HG02852 (cell line): ENCODE data around the gene PHIP.
"Not testable (repeated sequence)": the region's sequence is repeated elsewhere in the genome, so short reads cannot be mapped to it uniquely, and the experiment has no call there.

ENCODE experiments used
- ATAC-seq: cut with Tn5 transposase; IDR thresholded peaks from one replicate; pipeline ENCODE4 v1.9.1; 2021; ENCODE audit warnings: mild to moderate bottlenecking, moderate library complexity; ENCODE audit not compliant: unreplicated experiment

Gene PHIP

DNA sequence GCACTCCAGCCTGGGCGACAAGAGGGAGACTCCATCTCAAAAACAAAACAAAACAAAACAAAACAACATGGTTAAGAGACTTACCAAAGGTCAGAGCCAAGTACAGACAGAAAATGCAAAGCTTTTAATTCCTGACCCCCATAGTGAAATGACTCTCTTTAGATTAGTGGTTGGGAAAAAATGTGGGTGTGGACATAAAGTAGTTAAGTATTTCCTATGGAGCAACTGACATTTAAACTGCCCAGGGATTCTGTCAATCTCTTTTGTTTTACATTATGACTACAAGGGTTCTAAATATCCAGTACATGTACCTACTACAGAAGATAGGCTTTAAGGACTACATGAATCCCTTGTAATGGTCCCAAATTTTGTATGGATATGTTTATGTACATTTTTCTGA, 135.6 kb downstream of the PHIP start:
- ATAC-seq: no peak

DNA sequence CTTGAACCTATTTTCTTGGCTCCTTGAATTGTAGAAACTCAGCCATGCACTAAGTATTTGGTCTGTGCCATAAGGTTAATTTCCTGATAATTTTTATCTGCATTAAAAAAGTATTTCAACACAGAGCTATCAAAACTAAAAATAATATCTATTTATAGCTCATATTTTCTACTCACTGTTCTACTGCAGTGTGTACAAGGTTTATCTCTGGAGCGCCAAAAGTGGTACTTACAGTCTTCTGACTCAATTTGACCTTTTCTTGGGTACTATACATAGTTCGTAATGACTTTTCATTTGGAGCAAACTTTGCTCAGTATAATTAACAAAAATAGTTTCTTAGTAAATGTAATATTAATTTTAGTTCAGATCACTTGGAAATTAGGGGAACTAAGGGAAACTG, 141.5 kb downstream of the PHIP start:
- ATAC-seq: no peak

DNA sequence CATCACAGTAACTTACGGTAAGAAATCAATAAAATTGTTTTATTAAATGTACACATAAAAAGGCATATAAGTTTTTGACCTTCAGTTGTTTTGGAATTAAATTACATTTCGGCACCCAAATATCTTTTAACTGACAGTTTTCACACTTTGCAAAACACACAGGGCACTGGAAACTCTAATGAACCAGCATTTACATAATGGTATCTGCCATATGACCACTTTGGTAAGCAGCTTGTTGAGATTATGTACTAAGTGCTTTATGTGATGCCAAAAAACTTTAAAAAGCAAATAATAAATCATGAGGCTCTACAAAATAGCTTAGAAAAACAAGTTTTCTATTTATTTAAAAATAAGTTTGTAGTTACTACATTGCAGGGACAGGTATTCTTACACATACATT, 142.5 kb downstream of the PHIP start:
- ATAC-seq: no peak

DNA sequence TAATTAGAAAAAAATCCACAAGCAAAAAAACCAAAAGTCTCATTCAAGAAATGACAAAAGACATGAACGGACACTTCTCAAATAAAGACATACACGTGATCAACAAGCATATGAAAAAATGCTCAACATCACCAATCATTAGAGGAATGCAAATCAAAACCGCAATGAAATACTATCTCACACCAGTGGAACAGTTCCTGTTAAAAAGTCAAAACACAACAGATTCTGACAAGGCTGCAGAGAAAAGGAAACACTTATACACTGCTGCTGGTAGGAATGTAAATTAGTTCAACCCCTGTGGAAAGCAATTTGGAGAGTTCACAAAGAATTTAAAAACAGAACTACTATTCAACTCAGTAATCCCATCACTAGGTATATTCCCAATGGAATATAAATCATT, 152.7 kb downstream of the PHIP start:
- no peak for ATAC-seq

DNA sequence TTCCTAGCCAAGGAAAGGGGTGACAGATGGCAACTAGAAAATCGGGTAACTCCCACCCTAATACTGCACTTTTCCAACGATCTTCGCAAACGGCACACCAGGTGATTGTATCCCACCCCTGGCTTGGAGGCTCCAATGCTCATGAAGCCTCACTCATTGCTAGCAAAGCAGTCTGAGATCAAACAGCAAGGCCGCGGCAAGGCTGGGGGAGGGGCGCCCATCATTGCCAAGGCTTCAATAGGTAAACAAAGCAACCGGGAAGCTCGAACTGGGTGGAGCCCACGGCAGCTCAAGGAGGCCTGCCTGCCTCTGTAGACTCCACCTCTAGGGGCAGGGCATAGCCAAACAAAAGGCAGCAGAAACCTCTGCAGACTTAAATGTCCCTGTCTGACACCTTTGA, 156.9 kb downstream of the PHIP start:
- not testable (repeated sequence) for ATAC-seq

DNA sequence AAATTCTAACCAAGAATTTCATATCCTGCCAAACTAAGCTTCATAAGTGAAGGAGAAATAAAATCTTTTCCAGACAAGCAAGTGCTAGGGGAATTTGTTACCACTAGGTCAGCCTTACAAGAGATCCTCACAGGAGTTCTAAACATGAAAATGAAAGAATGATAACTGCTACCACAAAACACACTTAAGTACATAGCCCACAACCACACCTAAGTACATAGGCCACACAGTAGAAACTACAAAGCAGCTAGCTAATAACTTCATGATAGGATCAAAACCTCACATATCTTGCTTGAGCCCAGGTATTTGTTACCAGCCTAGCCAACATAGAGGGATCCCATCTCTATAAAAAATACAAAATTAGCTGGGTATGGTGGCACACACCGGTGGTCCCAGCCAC, 160.3 kb downstream of the PHIP start:
- peak; percentile 47 for ATAC-seq

DNA sequence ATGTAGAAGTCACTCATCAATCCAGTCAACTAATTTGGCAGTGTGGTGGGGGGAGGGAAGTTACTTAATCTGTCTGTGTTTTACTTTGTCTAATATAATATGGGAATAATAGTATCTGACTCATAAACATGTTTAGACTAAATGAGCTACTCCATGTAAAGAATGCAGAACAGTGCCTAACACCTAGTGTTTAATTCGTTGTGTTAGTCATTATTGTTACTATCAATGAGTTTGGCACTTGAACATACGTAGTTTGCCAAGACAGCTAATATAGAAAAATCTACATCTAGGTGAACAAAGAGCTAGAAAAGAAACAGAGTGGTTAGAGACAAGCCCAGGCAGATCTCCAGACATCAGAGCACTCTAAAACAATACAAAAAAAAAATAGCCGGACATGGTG, 161.6 kb downstream of the PHIP start:
- ATAC-seq: no peak

DNA sequence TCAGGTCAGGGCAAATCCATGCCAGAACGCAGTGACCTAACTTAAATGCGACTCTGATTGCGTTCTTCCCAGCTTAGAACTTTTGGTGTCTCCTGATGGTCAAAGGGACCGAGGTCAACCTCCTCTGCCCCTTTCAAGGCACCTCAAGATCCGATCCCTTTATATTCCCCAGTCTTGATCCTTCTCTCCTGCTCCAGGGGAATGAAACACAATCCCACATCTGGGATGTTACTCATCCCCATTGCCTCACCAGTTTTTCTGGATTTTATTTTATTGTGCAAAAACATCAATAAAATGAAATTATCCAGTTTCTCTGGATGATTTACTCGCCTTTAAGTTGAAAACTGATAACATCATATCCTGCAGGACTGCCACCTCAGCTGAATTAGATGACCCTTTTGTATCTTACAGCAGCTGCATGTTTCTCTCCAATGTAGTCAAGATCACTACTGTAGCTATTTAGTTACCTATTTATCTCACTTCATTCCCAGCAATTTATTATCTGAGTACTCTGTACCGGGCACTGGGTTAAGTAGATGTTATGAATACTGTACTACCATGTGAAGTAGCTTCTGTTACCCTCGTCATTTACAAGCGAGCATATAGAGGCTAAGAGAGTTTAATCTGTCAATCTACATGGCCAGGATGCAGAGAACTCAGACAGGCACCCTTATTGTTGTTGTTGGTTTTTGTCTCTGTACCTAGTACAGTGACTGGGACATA, 166.7 kb downstream of the PHIP start:
- ATAC-seq: no peak

DNA sequence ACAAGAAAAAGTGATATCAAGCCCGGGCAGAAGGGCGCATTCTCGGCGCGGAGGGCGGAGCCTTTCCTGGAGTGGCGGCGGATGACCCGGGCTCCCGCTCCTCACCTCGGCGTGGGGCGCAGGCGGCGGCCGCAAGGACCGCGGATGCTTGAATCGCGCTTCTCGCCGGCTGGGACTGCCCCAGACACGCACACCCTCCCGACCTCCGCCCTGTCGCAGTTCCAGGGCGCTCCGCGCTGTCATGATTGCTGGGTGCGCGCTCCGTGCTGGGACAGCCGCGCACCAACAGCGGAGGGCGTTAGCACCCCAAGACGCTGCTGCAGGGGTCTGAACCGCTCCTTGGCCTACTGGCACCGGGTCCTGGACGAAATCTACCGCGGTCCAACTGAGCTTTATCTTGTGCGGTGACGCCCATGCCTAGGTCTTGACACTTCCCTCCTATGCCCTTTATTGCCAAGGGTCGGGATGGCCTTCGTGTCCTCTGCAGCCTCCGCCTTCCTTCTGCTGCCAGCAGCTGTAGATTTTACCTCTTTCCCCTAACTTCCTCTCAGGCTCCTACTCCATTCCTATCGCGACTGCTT, 167.4 kb downstream of the PHIP start:
- peak; percentile 64 for ATAC-seq

DNA sequence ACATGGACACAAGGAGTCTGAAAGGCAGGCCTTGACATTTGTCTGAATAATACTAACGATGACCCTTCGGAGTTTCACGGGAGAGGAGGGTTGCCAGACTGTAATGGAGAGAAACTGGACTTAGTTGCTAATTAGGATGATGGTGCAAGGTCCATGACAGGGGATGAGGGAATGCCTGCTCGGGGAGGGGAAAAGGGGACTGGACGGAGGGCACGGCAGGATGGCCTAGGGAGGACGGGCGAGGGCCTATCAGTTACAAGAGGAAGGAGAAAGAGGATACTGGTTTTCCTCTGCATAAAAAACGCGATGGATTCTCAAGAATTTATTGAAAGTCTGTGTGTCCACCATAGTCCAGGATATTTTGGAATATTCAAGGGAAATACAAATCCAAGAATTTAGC, 168.0 kb downstream of the PHIP start:
- ATAC-seq: no peak

DNA sequence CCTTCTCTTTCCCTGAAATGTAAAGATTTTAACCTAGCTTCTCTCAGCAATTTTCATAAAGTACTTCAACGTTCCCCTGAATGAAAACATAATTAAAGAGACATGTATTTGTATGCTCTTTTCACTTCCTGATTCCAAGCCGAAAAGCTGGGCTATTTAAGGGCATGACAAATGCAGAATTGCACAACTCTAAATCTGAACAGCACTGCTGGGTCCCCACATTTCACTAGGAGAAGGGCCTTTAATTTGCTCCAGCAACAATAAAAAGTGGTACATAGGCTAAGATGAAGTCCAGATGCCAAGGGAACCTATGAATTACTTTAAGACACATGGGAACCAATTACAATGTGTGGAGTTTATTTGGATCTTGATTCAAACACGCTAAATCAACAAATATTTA, 168.7 kb downstream of the PHIP start:
- ATAC-seq: peak; percentile 50

DNA sequence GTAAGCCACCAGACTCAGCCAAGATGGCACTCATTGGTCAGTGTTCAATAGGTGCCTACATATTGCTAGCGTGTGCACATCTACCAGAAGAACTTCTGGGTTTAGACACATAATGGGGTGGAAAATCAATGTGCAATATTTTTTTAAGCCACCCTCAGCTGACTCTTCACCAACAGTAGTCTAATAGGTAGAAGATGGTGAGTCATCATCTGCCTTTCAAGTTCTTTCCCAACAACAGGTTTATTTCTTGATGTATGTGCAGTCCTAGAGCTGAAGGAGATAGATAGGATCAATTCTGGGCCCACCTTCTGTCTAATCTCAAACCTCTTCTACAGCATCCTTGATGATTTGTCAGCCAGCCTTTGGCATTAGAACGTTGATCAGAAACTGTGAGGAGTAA, 169.4 kb downstream of the PHIP start:
- no peak for ATAC-seq

DNA sequence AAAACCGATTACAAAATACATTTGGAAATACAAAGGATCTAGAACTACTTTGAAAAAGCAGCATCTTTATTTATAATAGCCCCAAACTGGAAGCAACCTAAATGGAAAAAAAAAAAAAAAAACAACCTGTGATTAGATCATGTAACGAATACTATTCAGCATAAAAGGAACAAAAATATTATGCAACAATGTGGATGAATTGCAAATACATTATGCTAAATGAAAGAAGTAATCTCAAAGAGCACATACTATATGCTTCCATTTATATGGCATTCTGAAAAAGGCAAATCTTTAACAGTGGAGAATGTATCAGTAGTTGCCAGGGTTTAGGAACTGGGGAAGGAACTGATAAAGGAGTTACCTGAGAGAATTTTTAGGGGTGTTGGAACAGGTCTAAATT, 181.8 kb downstream of the PHIP start:
- no peak for ATAC-seq

DNA sequence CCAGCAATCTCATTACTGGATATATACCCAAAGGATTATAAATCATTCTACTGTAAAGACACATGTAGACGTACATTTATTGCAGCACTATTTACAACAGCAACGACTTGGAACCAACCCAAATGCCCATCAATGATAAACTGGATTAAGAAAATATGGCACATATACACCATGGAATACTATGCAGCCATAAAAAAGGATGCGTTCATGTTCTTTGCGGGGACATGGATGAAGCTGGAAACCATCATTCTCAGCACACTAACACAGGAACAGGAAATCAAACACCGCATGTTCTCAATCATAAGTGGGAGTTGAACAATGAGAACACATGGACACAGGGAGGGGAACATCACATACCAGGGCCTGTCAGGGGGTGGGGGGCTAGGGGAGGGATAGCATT, 188.2 kb downstream of the PHIP start:
- ATAC-seq: not testable (repeated sequence)
